ENCODE measurements around the gene LSMEM2.
A peak's percentile ranks its signal among the peaks of the same experiment; 100 is the strongest.

Gene LSMEM2

DNA sequence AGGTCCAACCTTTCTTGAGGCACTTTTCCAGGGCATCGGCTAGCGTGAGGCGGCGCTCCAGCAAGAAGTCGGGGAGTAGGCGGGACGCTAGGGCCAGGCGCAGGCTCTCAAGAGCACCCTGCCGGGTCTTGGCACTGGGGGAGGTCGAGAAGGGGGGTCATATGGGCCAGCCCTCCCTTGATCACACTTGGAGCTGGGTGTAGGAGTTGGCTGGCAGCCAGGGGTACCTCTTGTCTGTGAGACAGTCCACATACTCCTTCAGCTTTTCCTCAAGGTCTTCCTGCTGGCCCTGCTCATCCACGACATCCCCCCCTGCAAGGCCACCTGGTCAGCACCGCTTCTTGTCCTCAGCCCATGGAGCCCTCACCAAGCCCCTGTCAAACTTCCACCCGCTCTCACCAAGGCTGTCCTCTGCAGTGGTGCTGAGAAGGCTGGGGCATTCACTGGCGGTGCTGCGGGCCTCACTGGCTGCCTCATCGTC lies 11.3 kb downstream of the LSMEM2 start:
- DNase-seq: no peak

DNA sequence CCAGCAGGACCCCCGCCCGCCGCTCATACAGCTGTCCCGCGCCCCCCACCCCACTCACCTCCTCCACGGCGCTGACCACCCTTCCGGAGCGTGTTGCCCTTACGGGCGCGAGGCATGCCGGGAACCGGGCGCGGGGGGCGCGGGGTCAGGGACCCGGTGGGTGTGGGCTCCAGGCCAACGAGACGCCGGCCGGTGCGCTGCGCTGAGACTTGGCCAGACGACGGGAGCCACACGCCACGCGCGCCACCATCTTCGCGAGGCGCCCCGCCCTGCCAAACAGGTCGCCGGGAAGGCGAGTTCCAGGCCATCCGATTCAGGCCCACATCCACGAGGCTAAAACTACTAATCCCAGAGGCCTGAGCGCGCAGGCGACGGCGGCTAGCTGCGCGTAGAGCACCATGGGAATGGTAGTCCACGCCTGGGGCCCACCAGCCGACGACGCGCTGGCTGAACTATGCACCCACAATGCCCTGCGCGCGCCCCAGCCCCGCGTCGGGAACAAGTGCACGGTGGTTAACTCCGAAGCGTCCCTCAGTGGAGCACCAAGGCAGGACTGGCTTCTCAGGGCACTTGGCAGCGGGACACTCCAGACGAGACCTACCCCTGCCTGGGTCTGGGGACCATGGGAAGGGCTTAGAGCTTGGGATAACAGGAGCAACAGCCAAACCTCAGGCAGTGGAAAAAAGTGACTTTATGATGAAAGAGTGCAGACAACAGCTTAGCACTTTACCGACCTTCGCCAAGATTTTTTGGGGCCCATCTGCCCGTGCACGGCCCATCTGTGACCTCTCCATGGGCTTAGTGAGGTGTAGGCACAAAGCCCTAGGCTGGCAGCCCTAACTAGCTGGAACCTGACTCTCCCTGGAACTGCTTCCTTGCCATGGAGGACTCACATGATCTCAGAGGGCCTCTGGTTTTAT lies 13.5 kb downstream of the LSMEM2 start, which contains the start of gene IFRD2:
Gene IFRD2 (minus strand): TSS at position 271 of the 920 bp plus-strand sequence. CDS start 155 bp downstream, at position 116.
- TF ChIP-seq POLR2A (IDR thresholded peaks at IDR 0.05; ENCODE audit: low read length): peak; percentile 84
- TF ChIP-seq GATA1 (IDR thresholded peaks at IDR 0.05; ENCODE audit: low read depth, low read length): no peak
- DNase-seq: peak; percentile 99

More for the DNA sequence above, 11.3 kb downstream of the LSMEM2 start:
- no peak for TF ChIP-seq POLR2A (IDR thresholded peaks at IDR 0.05; ENCODE audit: low read length)
- TF ChIP-seq GATA1 (IDR thresholded peaks at IDR 0.05; ENCODE audit: low read depth, low read length): no peak

DNA sequence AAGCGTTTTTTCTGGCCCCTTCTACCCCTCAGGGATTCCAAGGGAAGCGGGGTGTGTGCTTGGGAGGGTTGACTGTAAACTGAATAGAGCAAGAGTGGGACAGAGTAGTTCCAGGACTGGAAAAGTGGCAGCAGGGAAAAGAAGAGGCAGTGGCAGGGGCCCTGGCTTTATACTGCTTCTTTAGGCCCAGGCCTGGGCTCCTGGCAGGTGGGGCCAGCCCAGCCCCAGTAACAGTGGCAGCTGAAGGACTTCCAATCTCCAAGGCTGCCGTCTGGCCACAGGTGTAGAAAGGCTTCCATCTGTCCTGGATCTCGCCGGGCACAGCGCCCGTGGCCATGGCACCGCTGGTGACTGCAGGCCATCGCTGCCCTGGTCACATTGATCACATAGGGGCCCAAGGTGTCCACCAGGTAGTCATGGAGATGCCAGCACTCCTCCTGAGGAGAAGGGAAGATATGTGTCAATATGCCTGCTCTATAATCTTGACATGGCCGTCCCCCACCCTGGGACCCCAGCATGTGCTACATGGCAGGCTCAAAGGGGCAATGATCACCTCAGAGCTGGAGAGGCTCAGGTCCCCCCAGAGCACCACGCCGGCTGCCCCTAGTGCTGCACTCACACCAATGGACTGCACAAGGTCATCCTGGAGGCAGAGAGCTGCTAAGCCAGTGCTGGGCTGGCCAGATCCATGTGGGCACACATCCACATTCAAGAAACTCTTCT lies 14.4 kb downstream of the LSMEM2 start:
- no peak for DNase-seq

DNA sequence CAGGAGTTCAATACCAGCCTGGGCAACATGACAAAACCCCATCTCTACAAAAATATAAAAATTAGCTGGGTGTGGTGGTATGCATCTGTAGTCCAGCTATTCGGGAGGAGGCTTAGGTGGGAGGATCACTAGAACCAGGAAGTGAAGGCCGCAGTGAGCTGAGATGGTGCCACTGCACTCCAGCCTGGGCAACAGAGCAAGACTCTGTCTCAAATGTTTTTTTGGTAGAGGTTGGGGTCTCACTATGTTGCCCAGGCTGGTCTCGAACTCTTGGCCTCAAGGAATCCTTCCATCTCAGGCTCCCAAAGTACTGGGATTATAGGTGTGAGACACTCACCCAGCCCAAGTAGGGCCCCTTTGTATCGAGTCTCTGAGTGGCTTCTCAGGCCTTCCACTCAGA lies 15.2 kb downstream of the LSMEM2 start:
- TF ChIP-seq POLR2A (IDR thresholded peaks at IDR 0.05; ENCODE audit: low read length): peak; percentile 2
- TF ChIP-seq GATA1 (IDR thresholded peaks at IDR 0.05; ENCODE audit: low read depth, low read length): no peak
- DNase-seq: no peak

More for the DNA sequence above, 14.4 kb downstream of the LSMEM2 start:
- TF ChIP-seq GATA1 (IDR thresholded peaks at IDR 0.05; ENCODE audit: low read depth, low read length) (no peak), POLR2A (IDR thresholded peaks at IDR 0.05; ENCODE audit: low read length) (no peak)

DNA sequence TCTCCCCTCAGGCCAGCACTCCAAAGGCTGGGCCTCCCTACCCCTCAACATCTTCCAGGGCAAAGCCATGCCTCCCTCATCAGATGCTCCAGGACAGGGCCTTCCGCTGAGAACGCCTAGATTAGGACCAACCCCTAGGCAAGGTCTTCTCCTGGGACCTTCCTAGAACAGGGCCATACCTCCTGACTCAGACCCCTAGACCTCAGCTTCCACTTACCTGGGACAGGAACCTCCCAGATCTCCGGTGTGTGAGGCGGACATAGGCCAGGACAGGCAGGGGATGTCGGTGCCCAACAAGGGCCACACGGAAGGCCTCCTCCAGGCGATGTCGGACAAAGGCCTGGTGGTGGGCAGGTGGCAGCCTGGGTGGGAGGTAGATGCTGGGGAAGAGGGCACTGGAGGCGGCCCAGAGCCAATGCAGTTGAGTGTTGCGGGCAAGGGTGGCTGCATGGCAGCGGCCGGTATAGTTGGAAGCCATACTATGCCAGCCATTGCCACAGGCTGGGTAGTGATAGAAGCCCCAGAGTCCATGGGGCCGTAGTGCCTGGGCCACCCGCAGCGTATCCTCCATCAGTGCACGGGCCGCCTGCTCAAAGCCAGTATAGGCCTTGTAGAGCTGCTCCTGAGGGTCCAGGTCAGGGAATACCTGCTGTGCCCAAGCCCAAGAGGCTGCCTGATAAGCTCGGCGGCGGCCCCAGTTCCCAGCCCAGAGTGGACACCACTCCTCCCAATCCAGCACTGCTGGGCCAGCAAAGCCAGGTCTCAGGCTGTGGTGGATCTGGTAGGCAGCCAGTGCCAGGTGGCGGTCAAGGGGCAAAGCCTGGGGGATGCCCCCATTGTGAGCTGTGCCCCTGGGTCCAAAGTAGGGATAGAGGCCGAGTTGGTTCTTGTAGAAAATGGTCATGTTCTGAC lies 15.9 kb downstream of the LSMEM2 start:
- DNase-seq: no peak
- TF ChIP-seq GATA1 (IDR thresholded peaks at IDR 0.05; ENCODE audit: low read depth, low read length): no peak
- TF ChIP-seq POLR2A (IDR thresholded peaks at IDR 0.05; ENCODE audit: low read length): peak; percentile 23

DNA sequence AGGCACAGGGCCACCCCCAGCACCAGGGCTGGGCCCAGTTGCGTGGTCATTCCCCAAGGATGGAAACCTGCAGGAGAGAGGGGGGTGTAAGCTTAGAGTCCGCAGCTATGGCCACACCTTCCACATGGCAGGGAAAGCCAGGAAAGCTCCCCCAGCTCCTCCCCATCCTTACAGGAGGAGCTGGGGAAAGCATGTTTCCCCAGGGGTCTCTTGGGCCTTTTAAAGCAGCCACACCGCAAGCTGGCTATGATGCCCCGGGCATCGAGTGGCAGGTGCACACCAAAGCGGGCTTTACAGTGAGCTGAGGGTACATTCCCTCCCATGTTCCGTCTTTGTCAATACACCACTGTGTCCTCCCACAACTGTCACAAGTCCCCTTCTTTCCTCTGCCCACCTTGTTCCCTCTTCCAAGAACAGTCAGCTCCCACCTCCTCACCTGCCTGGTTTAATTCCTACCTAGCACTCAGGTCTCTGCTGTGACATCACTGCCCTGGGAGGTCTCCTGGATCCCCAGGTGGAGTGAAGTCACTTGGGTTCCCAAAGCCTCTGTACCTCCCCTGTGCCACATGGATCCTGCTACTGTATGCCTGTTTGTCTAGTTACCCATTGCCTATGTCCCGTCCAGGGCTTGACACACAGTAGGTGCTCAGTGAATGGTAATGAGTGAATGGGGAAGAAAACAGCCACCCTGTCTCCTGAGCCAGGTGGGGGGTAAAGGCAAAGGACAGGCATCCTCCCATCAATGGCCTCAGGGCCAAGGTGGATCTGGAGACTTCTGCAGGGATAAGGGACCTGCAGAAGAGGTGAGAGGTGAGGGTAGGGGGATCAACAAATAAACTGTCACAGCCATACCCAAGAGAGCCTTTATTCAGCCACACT lies 16.9 kb downstream of the LSMEM2 start:
- no peak for DNase-seq
- TF ChIP-seq GATA1 (IDR thresholded peaks at IDR 0.05; ENCODE audit: low read depth, low read length): no peak
- peak; percentile 23 for TF ChIP-seq POLR2A (IDR thresholded peaks at IDR 0.05; ENCODE audit: low read length)

DNA sequence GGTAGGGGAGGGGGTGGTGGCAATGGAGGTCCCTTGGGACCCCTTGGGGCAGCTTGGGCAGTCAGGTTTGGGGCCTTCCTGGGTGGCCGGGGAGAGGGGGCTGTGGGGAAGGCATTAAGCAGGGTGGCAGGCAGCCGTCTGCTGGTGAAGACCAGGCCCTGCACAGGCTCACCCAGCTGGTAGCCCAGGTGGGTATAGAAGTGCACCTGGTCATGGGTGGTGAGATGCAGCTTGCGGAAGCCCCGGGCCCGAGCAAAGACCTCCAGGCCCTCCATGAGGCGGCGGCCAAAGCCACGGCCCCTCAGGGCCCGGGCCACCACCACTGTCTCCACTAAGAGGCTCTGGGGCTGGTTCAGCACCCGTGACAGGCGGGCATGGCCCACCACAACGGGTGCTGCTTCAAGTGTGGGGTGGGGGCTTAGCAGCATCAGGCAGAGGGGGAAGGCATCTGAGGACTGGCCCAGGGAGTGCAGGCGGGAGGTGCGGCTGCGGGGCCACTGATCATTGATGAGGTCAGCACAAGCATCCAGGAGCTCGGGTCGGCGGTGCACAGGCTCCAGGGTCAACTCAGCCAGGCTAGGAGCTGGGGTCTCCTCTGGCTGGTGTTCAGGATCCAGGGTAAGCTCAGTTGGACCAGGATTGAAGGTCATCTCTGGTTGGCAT lies 18.0 kb downstream of the LSMEM2 start:
- TF ChIP-seq POLR2A (IDR thresholded peaks at IDR 0.05; ENCODE audit: low read length) (no peak), GATA1 (IDR thresholded peaks at IDR 0.05; ENCODE audit: low read depth, low read length) (no peak)
- DNase-seq: no peak

DNA sequence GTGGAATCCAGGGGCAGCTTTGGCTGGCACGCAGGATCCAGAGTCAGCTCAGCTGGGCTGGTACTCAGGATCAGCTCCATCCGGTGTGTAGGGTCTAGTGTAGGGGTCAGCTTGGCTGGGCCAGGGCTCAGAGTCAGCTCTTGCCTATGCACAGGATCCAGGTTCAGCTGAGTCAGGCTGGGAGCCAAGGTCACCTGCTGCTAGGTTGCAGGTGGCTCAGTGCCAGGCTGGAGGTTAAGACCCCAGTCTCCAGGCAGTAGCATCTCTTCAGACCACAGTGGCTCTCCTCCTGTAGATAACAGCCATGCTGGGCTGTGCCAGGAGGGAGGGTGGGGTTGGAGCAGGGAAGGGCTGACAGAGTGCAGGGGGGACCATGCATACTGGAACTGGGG lies 18.5 kb downstream of the LSMEM2 start:
- DNase-seq: peak; percentile 71 to 75
- TF ChIP-seq GATA1 (IDR thresholded peaks at IDR 0.05; ENCODE audit: low read depth, low read length) (no peak), POLR2A (IDR thresholded peaks at IDR 0.05; ENCODE audit: low read length) (no peak)

DNA sequence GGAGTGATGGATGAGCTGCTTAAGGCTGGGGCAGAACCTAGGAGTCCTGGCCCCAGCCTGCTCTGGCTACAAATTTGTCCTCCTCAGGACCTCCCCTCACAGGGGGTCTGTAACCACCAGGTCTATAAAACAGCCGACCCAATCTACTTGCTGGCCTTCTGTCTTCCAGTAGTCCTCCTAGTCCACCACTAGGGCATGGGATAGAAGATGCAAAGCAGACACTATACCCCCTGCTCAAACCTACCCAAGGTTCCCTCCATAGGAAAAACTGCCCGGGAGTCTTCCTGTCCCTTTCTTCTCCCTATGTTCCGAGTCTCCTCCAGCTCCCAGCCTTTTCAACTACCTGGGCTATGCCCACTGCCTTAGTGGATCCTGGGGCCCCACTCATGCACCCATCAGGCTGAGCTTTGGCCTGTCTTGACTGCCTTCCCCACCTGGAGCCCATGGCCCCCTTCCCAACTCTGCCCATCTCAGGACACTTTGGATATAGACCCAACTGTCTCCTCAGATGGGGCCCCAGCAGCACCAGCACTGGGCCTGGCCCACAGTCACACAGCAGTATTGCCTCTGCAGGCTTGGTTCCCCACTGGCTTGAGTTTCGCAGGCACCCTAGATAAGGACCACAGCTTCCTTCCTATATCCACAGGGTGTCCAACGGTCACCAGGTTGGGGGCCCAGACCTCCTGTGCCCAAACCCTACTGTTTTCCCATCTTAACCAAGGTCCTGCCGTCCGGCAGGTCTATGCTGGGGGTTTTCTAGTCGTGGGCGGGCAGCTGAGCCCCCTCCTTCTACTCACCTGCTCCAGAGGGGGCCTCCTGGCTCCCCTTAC lies 19.2 kb downstream of the LSMEM2 start:
- TF ChIP-seq GATA1 (IDR thresholded peaks at IDR 0.05; ENCODE audit: low read depth, low read length) (no peak), POLR2A (IDR thresholded peaks at IDR 0.05; ENCODE audit: low read length) (no peak)
- peak; percentile 52 to 62 for DNase-seq

DNA sequence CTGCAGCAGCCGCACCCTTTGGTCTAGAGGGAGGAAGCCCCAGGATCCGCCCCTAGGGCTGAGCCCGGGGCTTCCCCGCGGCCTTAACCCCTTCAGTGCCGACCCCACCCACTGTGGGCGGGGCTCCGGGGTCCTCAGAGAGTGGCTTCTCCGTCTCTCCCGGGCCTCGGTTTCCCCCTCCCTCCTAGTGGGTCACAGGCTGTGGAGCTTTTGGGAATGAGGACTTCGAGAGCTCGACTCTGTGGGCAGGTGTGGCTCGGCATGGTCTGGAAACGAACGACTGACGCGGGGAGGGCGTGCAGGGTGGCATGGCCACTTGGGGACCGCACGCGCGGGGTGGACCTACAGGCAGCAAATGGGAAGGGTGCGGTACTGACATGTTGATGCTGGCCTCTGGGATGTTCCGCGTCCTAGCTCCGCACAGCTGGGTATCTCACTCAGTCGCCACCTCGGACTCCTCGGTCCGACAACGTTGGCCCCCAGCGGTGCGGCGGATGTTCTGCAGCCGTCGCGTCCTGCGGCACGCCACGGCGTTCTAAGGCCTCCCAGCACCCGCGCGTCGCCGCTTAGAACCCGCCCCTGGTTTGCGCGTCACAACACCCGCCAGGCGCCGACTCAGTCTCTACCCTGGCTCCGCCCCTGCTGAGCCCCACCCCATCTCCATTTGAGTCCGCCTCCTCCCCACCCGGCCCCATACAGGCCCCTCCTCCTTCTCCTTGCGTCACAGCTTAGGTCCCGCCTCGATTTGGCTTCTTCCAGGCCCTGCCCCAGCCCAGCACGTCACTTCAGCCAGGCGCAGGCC lies 20.1 kb downstream of the LSMEM2 start, which contains the start of the genes HYAL3 and NAA80:
Gene HYAL3 (minus strand): TSS at position 570 of the 802 bp plus-strand sequence. CDS start 3,803 bp downstream, outside the sequence.
Gene NAA80 (minus strand): TSS at position 570 of the 802 bp plus-strand sequence. CDS start 1,942 bp downstream, outside the sequence.
- TF ChIP-seq POLR2A (IDR thresholded peaks at IDR 0.05; ENCODE audit: low read length): peak; percentile 95
- no peak for TF ChIP-seq GATA1 (IDR thresholded peaks at IDR 0.05; ENCODE audit: low read depth, low read length)
- DNase-seq: peak; percentile 100

Measured in erythroblast (primary cell).